HG02943 (cell line): ENCODE measurements around the gene DGCR8.

ENCODE experiments used
- ATAC-seq: cut with Tn5 transposase; IDR thresholded peaks from one replicate; pipeline ENCODE4 v1.9.1; 2021; ENCODE audit warnings: mild to moderate bottlenecking, low read depth, moderate library complexity; ENCODE audit not compliant: unreplicated experiment

The DGCR8 gene

GRCh38 chr22:20107951-20108756 lies 28.1 kb downstream of the DGCR8 start:
- no peak for ATAC-seq

GRCh38 chr22:20108757-20109230 lies 28.8 kb downstream of the DGCR8 start:
- no peak for ATAC-seq

GRCh38 chr22:20109411-20110358 lies 29.6 kb downstream of the DGCR8 start:
- no peak for ATAC-seq

GRCh38 chr22:20110359-20110985 lies 30.4 kb downstream of the DGCR8 start:
- ATAC-seq, result no peak

GRCh38 chr22:20111045-20111688 lies 31.1 kb downstream of the DGCR8 start:
- no peak for ATAC-seq

- no peak for ATAC-seq
Observed at GRCh38 chr22:20111689-20112622, 31.9 kb downstream of the DGCR8 start.

GRCh38 chr22:20112623-20113511 lies 32.8 kb downstream of the DGCR8 start:
- no peak for ATAC-seq

GRCh38 chr22:20113551-20114310 lies 33.7 kb downstream of the DGCR8 start:
- no peak for ATAC-seq

GRCh38 chr22:20114506-20115475 lies 34.8 kb downstream of the DGCR8 start:
- no peak for ATAC-seq

- ATAC-seq, result no peak
Observed at GRCh38 chr22:20115691-20116375, 35.8 kb downstream of the DGCR8 start, which contains the start of gene RANBP1. TSS of gene RANBP1 (plus strand) at chr22:20116104. CDS start at chr22:20116185, 81 bp downstream.

- ATAC-seq, result peak; percentile 2
Observed at GRCh38 chr22:20116376-20116950, 36.4 kb downstream of the DGCR8 start.

GRCh38 chr22:20116951-20117632 lies 37.1 kb downstream of the DGCR8 start, which contains the start of gene TRMT2A:
TSS of gene TRMT2A (minus strand) at chr22:20117226. CDS start at chr22:20116906, 320 bp downstream.
- peak; percentile 74 for ATAC-seq

GRCh38 chr22:20117633-20118299 lies 37.7 kb downstream of the DGCR8 start:
- peak; percentile 14 for ATAC-seq
